HG03521 (cell line): ENCODE results near the gene CD53.

Source experiments
- ATAC-seq: cut with Tn5 transposase; IDR thresholded peaks from one replicate; pipeline ENCODE4 v1.9.1; 2021; ENCODE audit warnings: mild to moderate bottlenecking, moderate library complexity; ENCODE audit not compliant: unreplicated experiment

The CD53 gene

DNA sequence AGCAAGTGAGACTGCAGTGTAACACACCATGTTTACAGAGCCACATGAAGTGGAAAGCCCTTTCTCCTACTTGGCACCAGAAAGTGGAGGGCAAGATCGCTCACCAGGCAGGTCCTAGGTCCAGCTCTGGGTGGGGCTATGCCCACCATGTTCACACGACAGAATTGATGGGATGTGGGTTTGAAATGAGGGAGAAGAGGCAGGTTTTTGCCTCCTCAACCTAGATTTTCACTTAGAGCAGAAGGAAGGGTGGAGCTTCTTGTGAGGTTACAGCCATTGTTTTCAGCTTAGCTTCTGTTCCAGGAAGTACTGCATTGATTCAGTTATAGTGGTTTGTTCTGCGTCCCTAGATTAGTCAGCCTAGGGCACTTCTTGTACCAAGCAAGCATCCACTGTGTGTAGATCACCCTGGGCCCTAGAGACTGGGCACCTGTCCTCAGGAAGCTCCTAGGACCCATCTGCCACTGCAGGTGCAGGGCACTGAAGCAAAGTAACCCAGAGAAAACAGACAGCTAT is 2.3 kb downstream of the CD53 start:
- peak; percentile 32 for ATAC-seq

DNA sequence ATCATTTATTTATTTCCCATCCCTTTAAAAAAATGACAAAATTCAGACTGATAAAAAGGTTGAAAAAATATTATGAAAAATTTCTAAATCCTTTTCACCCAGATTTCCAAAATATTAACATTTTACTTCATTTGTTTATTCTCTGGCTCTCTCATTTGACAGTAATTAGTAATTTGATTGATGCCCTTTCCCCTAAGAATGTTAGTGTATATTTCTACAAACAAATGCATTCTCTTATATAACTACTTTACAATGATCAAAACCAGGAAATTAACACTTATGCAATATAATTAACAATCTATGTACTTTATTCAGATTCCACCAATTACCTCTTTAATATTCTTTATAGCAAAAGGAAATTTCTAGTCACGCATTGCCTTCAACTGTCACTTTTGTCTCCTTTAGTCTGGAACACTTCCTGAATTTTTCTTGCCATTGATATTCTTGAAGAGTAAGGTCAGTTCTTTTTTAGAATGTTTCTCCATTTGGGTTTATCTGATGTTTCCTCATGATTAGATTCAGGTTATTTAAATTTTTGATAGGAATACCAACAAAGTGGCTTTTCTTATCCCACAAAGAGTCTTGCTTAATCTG is 3.9 kb downstream of the CD53 start:
- ATAC-seq: no peak

DNA sequence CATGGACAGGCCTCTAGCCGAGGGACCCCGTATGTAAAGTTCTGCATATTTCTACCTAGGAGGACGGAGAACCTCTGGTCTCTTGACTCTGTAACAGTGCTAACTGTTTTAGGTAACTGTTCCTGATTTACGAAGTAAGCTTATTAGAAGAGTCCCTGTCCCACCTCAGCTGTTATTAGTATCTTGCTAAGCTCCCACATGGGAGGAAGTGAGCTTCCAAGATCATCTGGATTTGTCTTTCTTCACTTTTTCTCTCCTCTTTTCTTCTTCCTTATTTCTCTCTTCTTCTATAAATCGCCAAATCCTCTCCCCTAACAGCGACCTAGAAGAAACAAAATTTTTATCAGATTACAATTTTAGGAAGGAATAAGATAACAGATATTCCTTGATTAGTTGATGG is 4.4 kb downstream of the CD53 start:
- ATAC-seq: no peak

DNA sequence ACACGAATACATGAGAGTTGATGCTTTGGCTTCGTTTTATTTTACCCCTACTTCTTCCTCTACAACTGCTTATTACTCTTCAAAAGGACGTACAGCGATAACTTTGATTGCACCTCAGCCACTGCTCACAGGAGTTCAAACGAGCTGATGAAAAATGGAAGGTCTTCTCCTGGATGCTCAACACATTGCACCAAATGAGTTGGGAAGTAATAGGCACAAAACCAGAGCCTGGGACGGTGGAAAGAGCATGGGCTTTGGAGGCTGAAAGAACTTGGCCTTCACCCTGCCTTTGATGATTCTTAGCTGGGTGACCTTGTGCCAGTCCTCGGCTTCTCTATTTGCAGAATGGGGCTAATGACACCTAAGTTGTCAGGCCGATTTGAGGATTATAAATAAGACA is 4.8 kb downstream of the CD53 start:
- no peak for ATAC-seq

DNA sequence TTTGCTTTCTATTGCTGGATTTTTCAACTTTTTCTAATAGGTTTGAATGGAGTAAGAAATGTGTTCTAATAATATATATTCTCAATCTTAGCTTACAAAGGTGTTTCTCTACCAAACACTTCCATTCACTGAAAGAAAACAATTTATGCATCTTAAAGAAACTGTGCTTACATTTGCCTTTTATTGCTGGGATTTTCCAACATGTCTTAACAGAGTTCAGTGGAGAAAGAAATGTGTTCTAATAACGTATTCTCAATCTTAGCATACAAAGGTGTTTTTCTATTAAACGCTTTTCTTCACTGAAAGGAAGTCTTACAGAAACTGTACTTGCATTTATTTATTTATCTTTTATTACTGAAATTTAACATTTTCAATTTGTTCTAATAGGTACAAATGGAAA is 5.6 kb downstream of the CD53 start:
- ATAC-seq: no peak

DNA sequence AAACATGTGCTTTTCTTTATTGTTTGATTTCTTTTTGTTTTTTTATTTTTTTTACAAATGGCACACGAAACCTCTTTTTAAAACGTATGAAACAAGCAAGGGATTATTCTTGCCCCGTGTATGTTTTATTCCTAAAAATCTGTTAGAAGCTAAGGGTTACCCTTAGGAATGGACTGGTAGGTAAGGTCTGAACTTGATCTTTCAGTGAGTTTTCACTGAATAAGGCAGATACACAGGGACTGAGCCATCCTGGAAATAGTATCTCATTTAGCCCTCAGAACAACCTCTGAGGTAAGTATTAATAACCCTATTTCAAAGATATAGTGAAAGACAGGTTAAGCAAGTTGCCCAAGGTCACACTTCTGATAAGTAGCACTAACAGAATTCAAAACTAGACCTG is 6.0 kb downstream of the CD53 start:
- ATAC-seq: no peak

DNA sequence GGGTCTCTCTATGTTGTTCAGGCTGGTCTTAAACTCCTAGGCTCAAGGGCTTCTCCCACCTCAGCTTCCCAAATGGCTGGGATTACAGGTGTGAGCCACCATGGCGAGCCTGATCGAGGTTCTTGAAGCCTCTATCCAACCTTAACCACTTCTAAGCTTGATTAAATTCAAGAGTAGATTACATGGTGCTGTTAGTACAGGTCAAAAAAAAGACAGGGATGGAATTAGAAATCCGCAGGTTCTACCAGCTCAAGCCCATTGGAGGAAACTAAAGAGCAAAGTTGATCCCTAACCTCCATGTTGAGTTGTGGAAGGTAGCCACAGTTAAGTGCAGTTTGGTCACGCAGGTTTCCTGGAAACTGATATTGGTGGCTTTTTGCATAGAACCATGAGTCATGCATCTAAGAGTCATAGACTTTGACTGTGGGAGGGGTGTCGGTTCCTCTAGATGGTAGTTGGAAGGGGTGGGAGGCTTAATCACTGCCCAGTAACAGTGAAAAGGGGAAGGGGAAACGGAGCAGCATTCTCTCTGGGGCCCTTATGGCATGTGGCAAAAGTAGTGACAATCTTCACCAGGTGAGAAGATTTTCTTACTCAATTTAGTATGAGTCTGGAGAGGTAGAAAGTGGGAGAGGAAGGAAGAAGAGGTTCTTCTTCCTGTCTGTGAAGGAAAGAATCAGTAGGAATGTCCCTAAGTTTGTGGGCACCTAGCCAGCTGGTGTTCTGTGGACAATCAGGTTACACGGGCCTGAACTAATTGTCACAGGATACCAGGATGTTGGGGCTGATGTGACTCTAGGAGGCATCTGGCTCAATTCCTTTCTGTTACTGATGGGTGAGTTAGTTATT is 7.0 kb downstream of the CD53 start:
- ATAC-seq: no peak

DNA sequence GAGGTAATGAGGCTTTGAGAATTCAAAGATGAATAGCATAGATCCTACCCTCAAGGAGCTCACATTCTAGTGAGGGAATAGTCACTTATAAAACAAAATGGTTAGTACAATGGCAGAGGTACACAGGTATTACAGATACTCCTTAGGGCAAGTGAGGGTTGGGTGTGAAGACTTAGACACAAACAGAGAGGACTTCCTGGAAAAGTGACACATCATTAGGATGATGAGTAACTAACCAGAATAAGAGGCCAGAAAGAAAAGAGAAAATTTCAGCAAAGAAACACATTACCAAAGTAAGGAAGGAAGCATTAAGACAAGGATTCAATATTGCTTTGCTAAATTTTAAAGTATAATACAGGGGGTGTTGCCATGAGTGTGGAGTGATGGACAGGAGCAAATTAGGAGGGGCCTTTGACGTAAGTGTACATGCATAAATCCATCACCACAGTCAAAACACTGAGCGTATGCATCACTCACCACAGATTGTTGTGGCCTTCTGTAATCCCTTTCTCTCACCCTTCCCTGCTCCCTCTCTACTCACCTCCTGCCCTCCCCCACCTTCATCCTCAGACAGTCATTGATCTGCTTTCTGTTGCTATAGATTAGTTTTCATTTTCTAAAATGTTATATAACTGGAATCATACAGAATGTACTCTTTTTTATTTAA is 7.9 kb downstream of the CD53 start:
- ATAC-seq: no peak

DNA sequence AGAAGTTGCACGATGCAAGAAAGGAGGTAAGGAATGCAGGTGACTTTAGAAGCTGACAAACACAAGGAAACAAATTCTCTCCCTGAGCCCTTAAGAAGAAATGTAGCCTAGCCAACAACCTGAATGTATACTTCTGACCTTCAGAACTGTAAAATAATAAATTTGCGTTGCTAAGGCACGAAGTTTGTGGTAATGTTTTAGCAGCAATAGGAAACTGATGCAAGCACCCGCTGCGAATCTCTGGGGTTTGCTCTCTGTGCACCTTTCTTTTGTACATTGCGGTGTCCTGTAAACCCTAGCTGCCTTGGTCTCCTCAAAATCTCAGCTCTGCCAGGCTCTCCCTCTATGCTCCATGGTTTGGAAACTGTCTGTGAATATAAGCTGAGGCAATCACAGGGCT is 15.1 kb downstream of the CD53 start:
- ATAC-seq: no peak

DNA sequence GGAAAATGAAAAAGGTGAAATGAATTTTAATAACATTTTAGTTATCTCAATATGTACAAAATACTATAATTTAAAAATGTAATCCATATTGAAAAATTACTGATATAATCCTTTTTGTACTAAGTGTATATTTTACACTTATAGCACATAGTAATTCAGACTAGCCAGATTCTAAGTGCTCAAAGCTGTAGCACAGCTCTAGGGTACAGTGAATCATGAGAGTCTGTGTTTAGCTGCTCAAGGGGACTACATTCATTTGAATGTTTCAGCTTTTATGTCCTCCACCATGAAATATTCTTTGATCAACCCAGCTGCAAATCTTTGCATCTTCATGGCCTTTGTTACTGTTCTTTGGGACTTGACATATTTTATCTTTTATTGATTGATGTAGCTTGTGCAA is 15.7 kb downstream of the CD53 start:
- ATAC-seq: no peak

DNA sequence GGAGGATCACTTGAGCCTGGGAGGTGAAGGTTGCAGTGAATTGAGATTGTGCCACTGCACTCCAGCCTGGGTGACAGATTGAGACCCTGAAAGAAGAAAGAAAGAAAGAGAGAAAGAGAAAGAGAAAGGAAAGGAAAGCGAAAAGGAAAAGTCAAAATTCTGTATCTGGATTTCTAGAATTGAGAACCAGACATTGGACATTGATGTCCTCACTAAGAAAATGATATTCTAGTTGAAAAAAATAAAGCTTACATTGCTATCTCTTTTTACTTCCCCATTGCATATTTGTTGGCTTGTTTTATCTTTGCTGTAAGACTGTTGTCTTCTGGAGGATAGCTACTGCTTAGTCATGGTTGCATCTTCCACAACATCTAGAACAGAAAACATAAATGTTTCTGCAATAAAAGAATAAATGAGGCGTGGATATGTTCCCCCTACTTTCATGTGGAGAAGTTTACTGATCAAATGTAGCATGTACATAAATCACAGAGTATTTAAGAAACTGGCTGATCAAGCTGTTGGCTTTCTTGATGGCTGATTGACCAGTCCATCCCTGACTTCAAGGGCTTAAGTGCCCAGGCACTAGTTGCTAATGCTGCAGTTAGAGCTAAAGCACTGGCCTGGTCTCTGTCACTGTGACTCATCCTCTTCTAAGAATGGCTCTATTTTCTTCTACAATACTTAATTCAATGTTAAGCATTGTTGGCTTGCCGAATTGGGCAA is 17.7 kb downstream of the CD53 start:
- no peak for ATAC-seq

DNA sequence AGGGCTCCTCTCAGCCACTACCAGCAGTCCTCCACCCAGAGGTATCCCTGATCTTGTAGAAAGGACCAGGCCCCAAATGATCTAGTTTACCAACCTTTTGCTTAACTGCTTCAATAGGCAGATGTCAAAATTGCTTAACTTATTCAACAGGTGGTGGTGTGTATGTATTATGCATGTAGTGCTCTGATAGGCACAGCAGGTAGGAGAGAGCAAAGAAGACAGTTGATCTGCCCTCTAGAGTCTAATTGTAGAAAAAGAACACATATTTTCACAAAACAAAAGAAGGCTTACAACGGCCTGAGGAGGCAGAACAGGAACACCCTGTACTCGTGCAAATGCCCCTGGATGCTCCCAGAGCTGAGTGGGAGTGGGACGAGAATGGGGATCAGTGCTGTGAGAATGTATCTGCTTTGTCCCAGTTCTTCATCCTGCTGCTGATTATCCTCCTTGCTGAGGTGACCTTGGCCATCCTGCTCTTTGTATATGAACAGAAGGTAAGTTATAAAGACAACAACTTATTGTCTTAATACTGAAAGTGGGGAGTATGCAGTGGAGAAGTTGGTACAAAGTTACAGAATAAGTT is 21.1 kb downstream of the CD53 start:
- ATAC-seq: no peak

DNA sequence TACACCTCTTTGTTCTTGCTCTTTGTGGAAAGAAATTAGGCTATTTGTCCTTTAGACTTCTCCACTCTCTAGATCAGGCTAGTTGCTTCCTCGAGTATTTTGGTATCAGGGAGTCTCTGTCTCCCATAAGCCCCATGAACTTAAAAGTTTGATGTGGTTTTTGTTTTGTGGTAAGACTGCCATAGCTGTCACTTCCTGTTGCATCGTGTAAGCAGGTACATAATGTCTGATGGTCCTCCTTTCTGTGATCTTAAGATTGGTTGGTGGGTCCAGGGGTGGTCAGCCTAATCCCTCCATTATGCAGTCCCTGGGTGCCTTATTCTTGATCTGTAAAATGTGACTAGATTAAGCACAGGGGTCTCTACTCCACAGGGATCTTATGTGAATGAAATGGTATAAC is 23.1 kb downstream of the CD53 start:
- ATAC-seq: no peak

DNA sequence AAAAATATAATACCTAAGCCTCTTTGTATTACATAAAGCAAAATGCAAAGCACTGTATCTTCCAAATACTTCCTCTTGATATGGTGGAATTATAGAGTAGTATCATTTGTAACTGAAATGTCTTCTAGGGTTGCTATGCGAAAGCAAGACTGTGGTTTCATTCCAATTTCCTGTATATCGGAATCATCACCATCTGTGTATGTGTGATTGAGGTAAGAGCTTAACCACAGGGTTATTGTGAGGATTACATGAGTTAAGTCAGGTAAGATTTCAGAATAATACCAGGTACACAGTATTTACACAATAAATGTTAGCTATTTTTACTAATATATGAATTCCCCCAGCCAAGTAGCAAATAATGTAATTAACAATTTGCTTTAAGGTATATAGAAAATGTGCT is 24.7 kb downstream of the CD53 start:
- ATAC-seq: no peak

DNA sequence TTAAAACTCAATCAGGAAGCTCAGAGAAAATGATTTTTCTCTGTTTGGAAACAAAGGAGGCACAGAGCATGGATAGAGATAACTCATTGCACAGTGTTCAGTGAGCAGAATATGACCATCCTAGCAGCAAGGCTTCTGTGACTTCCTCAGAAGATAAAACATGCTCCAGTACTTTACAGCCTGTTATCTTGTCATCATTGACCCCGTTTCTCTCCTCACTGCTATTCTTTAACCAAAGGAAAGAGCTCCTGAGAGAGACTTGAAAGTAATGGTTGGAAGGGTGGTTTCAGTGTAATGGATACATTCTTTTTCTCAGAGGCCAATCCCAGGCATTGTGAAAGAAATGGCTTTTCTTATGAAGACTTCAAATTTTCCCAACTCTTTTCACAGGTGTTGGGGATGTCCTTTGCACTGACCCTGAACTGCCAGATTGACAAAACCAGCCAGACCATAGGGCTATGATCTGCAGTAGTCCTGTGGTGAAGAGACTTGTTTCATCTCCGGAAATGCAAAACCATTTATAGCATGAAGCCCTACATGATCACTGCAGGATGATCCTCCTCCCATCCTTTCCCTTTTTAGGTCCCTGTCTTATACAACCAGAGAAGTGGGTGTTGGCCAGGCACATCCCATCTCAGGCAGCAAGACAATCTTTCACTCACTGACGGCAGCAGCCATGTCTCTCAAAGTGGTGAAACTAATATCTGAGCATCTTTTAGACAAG is 25.9 kb downstream of the CD53 start:
- ATAC-seq: no peak

DNA sequence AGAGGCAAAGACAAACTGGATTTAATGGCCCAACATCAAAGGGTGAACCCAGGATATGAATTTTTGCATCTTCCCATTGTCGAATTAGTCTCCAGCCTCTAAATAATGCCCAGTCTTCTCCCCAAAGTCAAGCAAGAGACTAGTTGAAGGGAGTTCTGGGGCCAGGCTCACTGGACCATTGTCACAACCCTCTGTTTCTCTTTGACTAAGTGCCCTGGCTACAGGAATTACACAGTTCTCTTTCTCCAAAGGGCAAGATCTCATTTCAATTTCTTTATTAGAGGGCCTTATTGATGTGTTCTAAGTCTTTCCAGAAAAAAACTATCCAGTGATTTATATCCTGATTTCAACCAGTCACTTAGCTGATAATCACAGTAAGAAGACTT is 26.5 kb downstream of the CD53 start:
- no peak for ATAC-seq

DNA sequence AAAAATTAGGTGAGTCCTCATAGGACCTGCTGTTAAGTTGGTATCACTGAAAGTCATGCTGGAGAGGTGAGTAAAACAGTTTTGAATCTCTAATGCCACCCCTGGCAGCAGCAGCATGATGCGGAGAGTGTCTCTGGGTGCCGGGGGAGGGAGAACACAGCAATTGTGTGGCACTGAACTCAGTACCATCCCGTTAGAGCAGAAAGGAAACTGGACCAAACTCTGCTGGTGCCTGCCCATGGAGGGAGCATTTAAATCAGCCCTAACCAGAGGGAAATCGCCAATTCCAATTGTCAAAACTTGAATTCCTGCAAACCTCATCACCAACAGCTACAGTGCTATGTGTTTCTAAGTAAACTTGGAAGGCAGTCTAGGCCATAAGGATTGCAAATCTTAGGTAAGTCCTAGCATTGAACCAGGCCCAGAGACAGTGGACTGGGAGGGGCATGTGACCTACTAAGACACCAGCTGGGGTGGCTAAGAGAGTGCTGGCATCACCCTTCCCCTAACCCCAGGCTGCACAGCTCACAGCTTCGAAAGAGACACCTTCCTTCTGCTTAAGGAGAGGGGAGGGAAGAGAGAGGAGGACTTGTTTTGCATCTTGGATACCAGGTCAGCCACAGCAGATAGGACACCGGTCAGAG is 30.0 kb downstream of the CD53 start:
- ATAC-seq: no peak

DNA sequence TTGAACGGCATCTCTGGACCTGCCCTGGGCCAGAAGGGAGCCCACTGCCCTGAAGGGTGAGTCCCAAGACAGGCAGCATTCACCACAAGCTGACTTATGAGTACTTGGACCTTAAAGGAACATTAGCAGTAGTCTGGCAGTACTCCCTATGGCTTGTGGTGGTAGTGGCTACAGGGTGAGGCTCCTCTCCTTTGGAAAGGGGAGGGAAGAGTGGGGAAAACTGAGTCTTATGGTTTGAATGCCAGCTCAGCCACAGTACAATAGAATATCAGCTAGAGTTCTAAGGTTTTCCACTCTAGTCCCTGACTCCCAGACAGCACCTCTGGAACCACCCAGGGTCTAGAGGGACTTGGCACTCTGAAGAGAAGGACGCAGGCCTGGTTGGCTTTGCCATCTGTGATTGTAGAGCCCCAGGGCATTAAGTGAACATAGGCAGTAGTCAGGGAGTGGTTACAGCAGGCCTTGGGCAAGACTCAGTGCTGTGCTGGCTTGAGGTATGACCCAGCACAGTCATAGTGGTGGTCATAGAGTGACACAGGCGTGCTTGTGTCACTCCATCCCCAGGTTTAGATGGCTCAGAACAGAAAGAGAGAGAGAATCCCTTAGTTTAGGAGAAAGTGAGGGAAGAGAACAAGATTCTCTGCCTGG is 31.0 kb downstream of the CD53 start:
- no peak for ATAC-seq

DNA sequence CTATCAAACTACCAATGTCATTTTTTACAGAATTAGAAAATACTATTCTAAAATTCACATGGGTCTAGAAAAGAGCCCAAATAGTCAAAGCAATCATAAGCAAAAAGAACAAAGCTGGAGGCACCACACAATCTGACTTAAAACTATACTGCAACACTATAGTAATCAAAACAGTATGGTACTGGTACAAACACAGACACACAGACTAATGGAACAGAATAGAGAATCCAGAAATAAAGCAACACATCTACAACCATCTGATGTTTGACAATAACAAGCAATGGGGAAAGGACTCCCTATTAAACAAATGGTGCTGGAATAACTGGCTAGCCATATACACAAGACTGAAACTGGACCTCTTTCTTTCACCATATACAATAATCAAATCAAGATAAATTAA is 39.8 kb downstream of the CD53 start:
- ATAC-seq: no peak
